HCT116 (cell line): Measurements from ENCODE around the gene CERS6. TPM values are rescaled to one million over a fixed set of nuclear protein-coding genes. Genes with fewer than 3 reads are reported as not detected.

Experiments
- ATAC-seq: fragments of 200-7000 bp; cut with Tn5 transposase; 2 replicates; pipeline ENCODE4 v1.9.1; 2020; ENCODE audit warnings: mild to moderate bottlenecking, moderate library complexity
- BruUV-seq: library from RNA; stranded (reverse); fragments of 400-500 nt; replicated peaks from 2 replicates; lab custom pipeline; 2021; lab: Mats Ljungman, UMichigan
- CTCF ChIA-PET: fragments of 300-600 bp; sonication (Branson Sonifier 250); formaldehyde crosslinking; loops from one replicate; lab custom pipeline; 2021; ENCODE audit warnings: antibody characterized with exemption; lab: Charles Lee
- POLR2A ChIA-PET: fragments of 300-600, 350-600 bp; sonication (Branson Sonifier 250); formaldehyde crosslinking; loops from one replicate; lab custom pipeline; 2021; ENCODE audit warnings: antibody characterized with exemption; lab: Charles Lee
- RAD21 ChIA-PET, 2 experiments: fragments of 300-600 bp; sonication (Branson Sonifier 250); formaldehyde crosslinking; loops; one replicate each; lab custom pipeline; 2023; ENCODE audit warnings: low total read pairs in 2 of 2; ENCODE audit not compliant: uncharacterized antibody in 2 of 2, unreplicated experiment in 2 of 2, low non-redundant PET in 1 of 2; lab: Charles Lee
- DNase-seq: peaks from one replicate; pipeline ENCODE4 v3.0.0-alpha.2; 2010; ENCODE audit warnings: low read depth, low spot score
- H2AFZ ChIP-seq: fragments of 200-600 bp; shearing (Covaris generic), sonication (generic); 2 replicates; pipeline ENCODE4 v1.6.1; 2017; ENCODE audit warnings: low read depth, mixed run types, mixed read lengths, antibody characterized with exemption, low read length; ENCODE audit not compliant: poor library complexity, severe bottlenecking
- H3K27ac ChIP-seq: 2 replicates; pipeline ENCODE4 v1.5.1; 2012; ENCODE audit warnings: low read depth, low read length
- H3K27me3 ChIP-seq: fragments of 200-600 bp; sonication (generic); 2 replicates; pipeline ENCODE4 v1.6.1; 2016; ENCODE audit warnings: mixed run types, low read length, mixed read lengths; ENCODE audit not compliant: insufficient read depth
- H3K36me3 ChIP-seq, 2 experiments: fragments of 200-500 bp in 1 of 2; fragments of 200-600 bp in 1 of 2; sonication (Bioruptor generic) in 1 of 2; sonication (generic) in 1 of 2; 2 replicates each; pipeline versions ENCODE4 v1.5.1 to v1.6.1; 2014 to 2016; ENCODE audit warnings: low read length in 2 of 2, inconsistent platforms in 1 of 2, mixed read lengths in 1 of 2, mixed run types in 1 of 2; ENCODE audit not compliant: insufficient read depth in 2 of 2, control insufficient read depth in 1 of 2
- H3K4me1 ChIP-seq, 2 experiments: fragments of 200-600 bp in 1 of 2; sonication (generic) in 1 of 2; 2 replicates each; pipeline versions ENCODE4 v1.5.1 to v1.6.1; 2012 to 2017; ENCODE audit warnings: low read length in 2 of 2, inconsistent platforms in 1 of 2, mild to moderate bottlenecking in 1 of 2, mixed read lengths in 1 of 2, mixed run types in 1 of 2, moderate library complexity in 1 of 2; ENCODE audit not compliant: insufficient read depth in 2 of 2, control insufficient read depth in 1 of 2
- H3K4me2 ChIP-seq: fragments of 200-600 bp; sonication (generic); 2 replicates; pipeline ENCODE4 v1.6.1; 2017; ENCODE audit warnings: mixed run types, low read length, mixed read lengths
- H3K4me3 ChIP-seq, 2 experiments: fragments of 200-600 bp in 1 of 2; sonication (generic) in 1 of 2; replicated peaks in 1 of 2; 2 replicates each; pipeline ENCODE4 v1.5.1; 2011 to 2016; ENCODE audit warnings: low read length in 2 of 2, control low read depth in 1 of 2, low read depth in 1 of 2, mild to moderate bottlenecking in 1 of 2, mixed read lengths in 1 of 2, mixed run types in 1 of 2
- H3K79me2 ChIP-seq: fragments of 200-600 bp; sonication (generic); 2 replicates; pipeline ENCODE4 v1.6.1; 2017; ENCODE audit warnings: mild to moderate bottlenecking, mixed run types, low read length, moderate library complexity, mixed read lengths; ENCODE audit not compliant: insufficient read depth
- H3K9ac ChIP-seq: fragments of 200-600 bp; sonication (generic); 2 replicates; pipeline ENCODE4 v1.6.1; 2016; ENCODE audit warnings: low read length, mixed read lengths
- H3K9me2 ChIP-seq: fragments of 200-600 bp; sonication (generic), shearing (Covaris generic); 2 replicates; pipeline ENCODE4 v1.6.1; 2017; ENCODE audit warnings: mixed run types, mild to moderate bottlenecking, moderate library complexity; ENCODE audit not compliant: insufficient read depth
- H3K9me3 ChIP-seq, 2 experiments: fragments of 200-500 bp in 1 of 2; fragments of 200-600 bp in 1 of 2; sonication (Bioruptor generic) in 1 of 2; sonication (generic) in 1 of 2; 2 replicates each; pipeline ENCODE4 v1.6.1; 2014 to 2017; ENCODE audit warnings: low read length in 2 of 2, mixed read lengths in 2 of 2, inconsistent platforms in 1 of 2, low read depth in 1 of 2, mild to moderate bottlenecking in 1 of 2, mixed run types in 1 of 2, moderate library complexity in 1 of 2; ENCODE audit not compliant: control insufficient read depth in 1 of 2, insufficient read depth in 1 of 2
- H4K20me1 ChIP-seq: fragments of 200-600 bp; sonication (generic), shearing (Covaris generic); 2 replicates; pipeline ENCODE4 v1.6.1; 2017; ENCODE audit warnings: mixed run types, mild to moderate bottlenecking, moderate library complexity; ENCODE audit not compliant: insufficient read depth
- EZH2 ChIP-seq: fragments of 200-600 bp; sonication (generic); IDR thresholded peaks from 2 replicates; pipeline ENCODE4 v1.6.1; 2017; ENCODE audit warnings: antibody characterized with exemption, mixed run types
- EZH2phosphoT487 ChIP-seq: fragments of 200-600 bp; IDR thresholded peaks from 2 replicates; pipeline ENCODE4 v1.6.1; 2018; ENCODE audit warnings: antibody characterized with exemption, borderline replicate concordance
- FOSL1 ChIP-seq: IDR thresholded peaks from 2 replicates; pipeline ENCODE4 v1.6.1; 2012; ENCODE audit warnings: low read depth
- JUND ChIP-seq: IDR thresholded peaks from 2 replicates; pipeline ENCODE4 v1.6.1; 2012
- POLR2AphosphoS5 ChIP-seq: IDR thresholded peaks from 2 replicates; pipeline ENCODE4 v1.6.1; 2011; ENCODE audit warnings: mild to moderate bottlenecking, low read depth, low read length, moderate library complexity
- RAD21 ChIP-seq: IDR thresholded peaks from 2 replicates; pipeline ENCODE4 v1.6.1; 2012; ENCODE audit warnings: low read depth, mild to moderate bottlenecking
- REST ChIP-seq: IDR thresholded peaks from 2 replicates; pipeline ENCODE4 v1.6.1; 2012; ENCODE audit warnings: low read depth
- SIN3A ChIP-seq: IDR thresholded peaks from 2 replicates; pipeline ENCODE4 v1.6.1; 2012; ENCODE audit warnings: low read depth
- SRF ChIP-seq: IDR thresholded peaks from 2 replicates; pipeline ENCODE4 v1.6.1; 2012; ENCODE audit warnings: low read depth
- TCF7L2 ChIP-seq: IDR thresholded peaks from 2 replicates; pipeline ENCODE4 v1.7.0; 2011; ENCODE audit warnings: borderline replicate concordance, inconsistent platforms; ENCODE audit not compliant: insufficient read depth, insufficient read length; ENCODE audit errors: extremely low read depth
- ZFX ChIP-seq: fragments of 450-650 bp; IDR thresholded peaks from 2 replicates; pipeline ENCODE4 v1.6.1; 2017
- intact Hi-C: fragments of 100-400 bp; cut with micrococcal nuclease; formaldehyde crosslinking; loops from 2 replicates; pipeline ENCODE4 v1.10.0; 2022
- total RNA-seq: library from RNA; stranded (reverse); gene quantifications from one replicate; pipeline ENCODE4 v1.2.1, GENCODE V29; 2021; ENCODE audit not compliant: unreplicated experiment
- TF ChIP-seq, protein P1 (sequence below): IDR thresholded peaks from 2 replicates; pipeline ENCODE4 v1.6.1; 2012

CERS6 gene
- total RNA-seq, 1 experiment from 2014 or later: 37.0 TPM

- no peak for TF ChIP-seq REST
- TF ChIP-seq RAD21: no peak
- no peak for TF ChIP-seq POLR2AphosphoS5
Observed at GRCh38 chr2:168810235-168810634, 354.2 kb downstream of the CERS6 start (continued).

- POLR2A ChIA-PET: no interaction called here
- no TSS peak for BruUV-seq
- CTCF ChIA-PET: no interaction called here
- no peak overlapping the region for H3K4me2 ChIP-seq
- no peaks in the 10 kb centered on the region for H4K20me1 ChIP-seq
- H3K9ac ChIP-seq: no peak overlapping the region
- H3K79me2 ChIP-seq: no peaks in the 10 kb centered on the region
- H3K36me3 ChIP-seq: no peaks in the 10 kb centered on the region
- TF ChIP-seq REST (no peak), JUND (no peak), EZH2 (no peak), SRF (no peak), TCF7L2 (no peak), FOSL1 (no peak), SIN3A (no peak), ZFX (no peak), EZH2phosphoT487 (no peak)
- TF ChIP-seq, protein P1, sequence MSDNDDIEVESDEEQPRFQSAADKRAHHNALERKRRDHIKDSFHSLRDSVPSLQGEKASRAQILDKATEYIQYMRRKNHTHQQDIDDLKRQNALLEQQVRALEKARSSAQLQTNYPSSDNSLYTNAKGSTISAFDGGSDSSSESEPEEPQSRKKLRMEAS: no peak
- TF ChIP-seq, all 23 proteins: peak for 0
- RAD21 ChIA-PET: no interaction called here
- no peak overlapping the region for H2AFZ ChIP-seq
- no peak overlapping the region for H3K27ac ChIP-seq
- H3K9me2 ChIP-seq: no peaks in the 10 kb centered on the region
- DNase-seq: no peak
- H3K27me3 ChIP-seq: no peaks in the 10 kb centered on the region
- intact Hi-C loops: no loop called here
- H3K9me3 ChIP-seq: no peaks in the 10 kb centered on the region
- peaks cover 0 to 5% of the 10 kb centered on the region in 2 experiments; a peak in 1 of 4 replicates for H3K4me1 ChIP-seq
- no peak overlapping the region for H3K4me3 ChIP-seq
- no peak for ATAC-seq
Observed at GRCh38 chr2:168811696-168812095, 355.6 kb downstream of the CERS6 start.
